GM12878 (cell line): ENCODE measurements around the gene DIP2C. TPM values are rescaled to one million over a fixed set of nuclear protein-coding genes. Genes with fewer than 3 reads are reported as not detected.
"Not testable (repeated sequence)": the region's sequence is repeated elsewhere in the genome, so short reads cannot be mapped to it uniquely, and the experiment has no call there.

Source experiments
- ATAC-seq: fragments of 200-7000 bp; cut with Tn5 transposase; 3 replicates; pipeline ENCODE4 v1.9.1; 2020; ENCODE audit warnings: mild to moderate bottlenecking, moderate library complexity
- BruUV-seq: library from RNA; stranded (reverse); fragments of 400-500 nt; replicated peaks from 2 replicates; lab custom pipeline; 2021; lab: Mats Ljungman, UMichigan
- CTCF ChIA-PET: fragments of 300-600 bp; sonication (Branson Sonifier 250); formaldehyde crosslinking; extraction: SDS; loops from one replicate; lab custom pipeline; 2021; ENCODE audit warnings: inconsistent platforms; lab: Yijun Ruan, JAX
- POLR2A ChIA-PET: fragments of 350-600 bp; formaldehyde crosslinking; extraction: SDS; loops from one replicate; lab custom pipeline; 2021; ENCODE audit warnings: inconsistent platforms; lab: Charles Lee
- RAD21 ChIA-PET: fragments of 300-600 bp; sonication (Branson Sonifier 250); formaldehyde crosslinking; loops from one replicate; lab custom pipeline; 2023; ENCODE audit warnings: antibody characterized with exemption; ENCODE audit not compliant: unreplicated experiment; lab: Charles Lee
- SMC1A ChIA-PET: fragments of 300-600 bp; sonication (Branson Sonifier 250); formaldehyde crosslinking; loops from one replicate; lab custom pipeline; 2023; ENCODE audit not compliant: unreplicated experiment, uncharacterized antibody; lab: Charles Lee
- DNase-seq: peaks from one replicate; pipeline ENCODE4 v3.0.0-alpha.2; 2011; ENCODE audit warnings: low read depth, low spot score
- FAIRE-seq: peaks from 3 replicates; lab custom pipeline; 2011; peaks lifted over from hg19 to GRCh38; lab: Jason Lieb, UNC
- H2AFZ ChIP-seq: 2 replicates; pipeline ENCODE4 v1.6.0; 2011; ENCODE audit warnings: low read depth, low read length, control low read depth; ENCODE audit not compliant: control insufficient read depth
- H3K27ac ChIP-seq: 2 replicates; pipeline ENCODE4 v1.5.1; 2011; ENCODE audit warnings: control low read depth; ENCODE audit not compliant: control insufficient read depth, insufficient read depth
- H3K27me3 ChIP-seq, 2 experiments: replicated peaks in 1 of 2; 2 replicates each; pipeline versions ENCODE4 v1.6.0 to v1.6.1; 2011; ENCODE audit warnings: low read length in 1 of 2; ENCODE audit not compliant: control insufficient read depth in 2 of 2, insufficient read depth in 2 of 2
- H3K36me3 ChIP-seq, 2 experiments: 2 replicates each; pipeline ENCODE4 v1.5.1; 2011; ENCODE audit warnings: low read length in 1 of 2; ENCODE audit not compliant: control insufficient read depth in 2 of 2, insufficient read depth in 2 of 2
- H3K4me1 ChIP-seq: 2 replicates; pipeline ENCODE4 v1.6.1; 2011; ENCODE audit warnings: mild to moderate bottlenecking, low read length, moderate library complexity, mixed read lengths; ENCODE audit not compliant: control insufficient read depth, insufficient read depth
- H3K4me2 ChIP-seq: 2 replicates; pipeline ENCODE4 v1.6.0; 2011; ENCODE audit warnings: control low read depth; ENCODE audit not compliant: control insufficient read depth, insufficient read depth
- H3K4me3 ChIP-seq: fragments of 200-600 bp; sonication (generic); 2 replicates; pipeline ENCODE4 v1.5.1; 2016
- H3K79me2 ChIP-seq: 2 replicates; pipeline ENCODE4 v1.6.0; 2011; ENCODE audit warnings: low read length; ENCODE audit not compliant: control insufficient read depth, insufficient read depth
- H3K9ac ChIP-seq: 2 replicates; pipeline ENCODE4 v1.8.0; 2011; ENCODE audit warnings: low read length, control low read depth, mixed read lengths; ENCODE audit not compliant: control insufficient read depth, insufficient read depth
- H3K9me3 ChIP-seq: replicated peaks from 3 replicates; pipeline ENCODE4 v1.5.1; 2011; ENCODE audit warnings: mild to moderate bottlenecking, low read length; ENCODE audit not compliant: control insufficient read depth, insufficient read depth
- H4K20me1 ChIP-seq: 2 replicates; pipeline ENCODE4 v1.6.0; 2011; ENCODE audit not compliant: control insufficient read depth, insufficient read depth
- CBX3 ChIP-seq: fragments of 200-600 bp; sonication (generic); IDR thresholded peaks from 2 replicates; pipeline ENCODE4 v1.6.1; 2016; ENCODE audit warnings: low read depth, borderline replicate concordance
- CHD1 ChIP-seq: IDR thresholded peaks from 2 replicates; pipeline ENCODE4 v1.6.1; 2012; ENCODE audit warnings: low read depth, low read length, improper control_type of control experiment
- CHD4 ChIP-seq: fragments of 200-600 bp; sonication (generic); IDR thresholded peaks from 2 replicates; pipeline ENCODE4 v1.6.1; 2016; ENCODE audit warnings: mild to moderate bottlenecking
- KDM1A ChIP-seq: fragments of 200-600 bp; sonication (generic); IDR thresholded peaks from 2 replicates; pipeline ENCODE4 v1.6.1; 2016; ENCODE audit warnings: borderline replicate concordance
- MAX ChIP-seq: IDR thresholded peaks from 2 replicates; pipeline ENCODE4 v1.6.1; 2012; ENCODE audit warnings: low read depth, low read length, improper control_type of control experiment
- NKRF ChIP-seq: fragments of 450-650 bp; conservative IDR thresholded peaks from 2 replicates; pipeline ENCODE4 v1.6.1; 2017; ENCODE audit warnings: mild to moderate bottlenecking, moderate library complexity
- PBX3 ChIP-seq: IDR thresholded peaks from 2 replicates; pipeline ENCODE4 v1.6.1; 2011; ENCODE audit warnings: mild to moderate bottlenecking, low read depth, low read length, moderate library complexity; ENCODE audit not compliant: insufficient replicate concordance
- POLR2AphosphoS2 ChIP-seq: IDR thresholded peaks from 2 replicates; pipeline ENCODE4 v1.6.1; 2011; ENCODE audit warnings: low read depth, mild to moderate bottlenecking, low read length, improper control_type of control experiment, moderate library complexity
- SIN3A ChIP-seq: IDR thresholded peaks from 2 replicates; pipeline ENCODE4 v1.6.1; 2012; ENCODE audit warnings: low read depth, low read length, improper control_type of control experiment
- TCF12 ChIP-seq: IDR thresholded peaks from 2 replicates; pipeline ENCODE4 v1.6.1; 2011; ENCODE audit warnings: low read depth, mild to moderate bottlenecking, low read length
- WGBS: methylation state at CpG from one replicate; pipeline ENCODE4 v1.1.6; 2016; ENCODE audit warnings: low lambda C conversion rate; ENCODE audit not compliant: insufficient replicate concordance, insufficient coverage; ENCODE audit errors: missing lambda C conversion rate; 5-methylcytosine and 5-hydroxymethylcytosine counted together
- in situ Hi-C: fragments of 300-500 bp; cut with MboI; formaldehyde crosslinking; loops from 9 replicates; pipeline ENCODE4 v1.14.3; 2018; ENCODE audit warnings: mixed read lengths
- intact Hi-C: fragments of 100-400 bp; cut with micrococcal nuclease; formaldehyde crosslinking; loops from one replicate; pipeline ENCODE4 v1.14.2; 2022; ENCODE audit not compliant: unreplicated experiment
- polyA plus RNA-seq, 11 experiments: library from polyadenylated mRNA; depleted of rRNA in 4 of 11; unstranded in 6 of 11; stranded (reverse) in 5 of 11; fragments of >200 nt; fragmentation: Nextera tagmentation in 4 of 11; fragmentation: Illumina TruSeq in 1 of 11; extraction: Ambion mirVana in 4 of 11; extraction: Trizol in 1 of 11; gene quantifications; 1 replicate in 1 of 11; 2 replicates in 10 of 11; pipeline versions ENCODE4 v1.2.1 to v1.2.3, GENCODE V29; 2011 to 2016; ENCODE audit warnings: inconsistent platforms in 2 of 11, missing spikeins in 2 of 11, low read depth in 1 of 11
- total RNA-seq, 4 experiments: library from RNA; depleted of rRNA in 3 of 4; stranded (reverse); fragments of >200 nt in 3 of 4; fragmentation: Illumina TruSeq in 1 of 4; extraction: Trizol in 1 of 4; gene quantifications; 2 replicates each; pipeline versions ENCODE4 v1.2.1 to v1.2.3, GENCODE V29; 2013 to 2021

Gene DIP2C
- total and polyA plus RNA-seq, 10 of the 15 experiments (the other 5 are each of a cell fraction or from before 2014, with no cell fraction given): 0.01 to 0.10 (median 0.06) TPM

GRCh38 chr10:480498-480927 is 209.0 kb downstream of the DIP2C start:
- H3K4me1 ChIP-seq: no peaks in the 10 kb centered on the region
- H3K9me3 ChIP-seq: no peaks in the 10 kb centered on the region
- H4K20me1 ChIP-seq: no peaks in the 10 kb centered on the region
- BruUV-seq: no TSS peak
- FAIRE-seq (no peak), ATAC-seq (no peak)
- 75% methylated on average over 23 of the region's 23 CpGs for WGBS
- H2AFZ ChIP-seq: no peak overlapping the region
- CTCF ChIA-PET: no interaction called here
- no peaks in the 10 kb centered on the region for H3K36me3 ChIP-seq
- RAD21 ChIA-PET: no interaction called here
- intact Hi-C loops: no loop called here
- SMC1A ChIA-PET: no interaction called here
- H3K4me3 ChIP-seq: no peak overlapping the region
- no peaks in the 10 kb centered on the region for H3K79me2 ChIP-seq
- H3K4me2 ChIP-seq: no peak overlapping the region
- H3K27ac ChIP-seq: no peak overlapping the region
- TF ChIP-seq MAX (no peak), SIN3A (no peak), TCF12 (no peak), PBX3 (no peak), NKRF (no peak), POLR2AphosphoS2 (no peak), CHD1 (no peak), KDM1A (no peak), CBX3 (no peak), CHD4 (no peak)
- TF ChIP-seq, all 136 proteins: peak for 0
- DNase-seq: no peak
- POLR2A ChIA-PET: no interaction called here
- H3K9ac ChIP-seq: no peak overlapping the region
- no peaks in the 10 kb centered on the region for H3K27me3 ChIP-seq
- in situ Hi-C loops: no loop called here

GRCh38 chr10:479706-480497 is 209.6 kb downstream of the DIP2C start:
- H3K79me2 ChIP-seq, H3K4me1 ChIP-seq, intact Hi-C loops, H3K9me3 ChIP-seq, H3K4me3 ChIP-seq, H4K20me1 ChIP-seq, DNase-seq, H3K36me3 ChIP-seq, FAIRE-seq, in situ Hi-C loops, CTCF ChIA-PET, H3K27ac ChIP-seq, H3K4me2 ChIP-seq, POLR2A ChIA-PET, BruUV-seq, H3K27me3 ChIP-seq, H3K9ac ChIP-seq, RAD21 ChIA-PET, ATAC-seq, SMC1A ChIA-PET, H2AFZ ChIP-seq: not testable (repeated sequence)
- WGBS: 88% methylated on average over 31 of the region's 33 CpGs
